Stimulated activated CD8-positive, alpha-beta memory T cell treated with anti-CD3 and anti-CD28 coated beads, Interleukin-4, amount 100 ng/mL, for 1 hour (primary cell): Measurements from ENCODE around the gene ADCY6.

Experiments
- DNase-seq, 2 donors: peaks; one replicate each; pipeline ENCODE4 v3.0.0-alpha.2; 2020; ENCODE audit warnings: low read depth in 2 of 2, low spot score in 1 of 2

The ADCY6 gene

DNA sequence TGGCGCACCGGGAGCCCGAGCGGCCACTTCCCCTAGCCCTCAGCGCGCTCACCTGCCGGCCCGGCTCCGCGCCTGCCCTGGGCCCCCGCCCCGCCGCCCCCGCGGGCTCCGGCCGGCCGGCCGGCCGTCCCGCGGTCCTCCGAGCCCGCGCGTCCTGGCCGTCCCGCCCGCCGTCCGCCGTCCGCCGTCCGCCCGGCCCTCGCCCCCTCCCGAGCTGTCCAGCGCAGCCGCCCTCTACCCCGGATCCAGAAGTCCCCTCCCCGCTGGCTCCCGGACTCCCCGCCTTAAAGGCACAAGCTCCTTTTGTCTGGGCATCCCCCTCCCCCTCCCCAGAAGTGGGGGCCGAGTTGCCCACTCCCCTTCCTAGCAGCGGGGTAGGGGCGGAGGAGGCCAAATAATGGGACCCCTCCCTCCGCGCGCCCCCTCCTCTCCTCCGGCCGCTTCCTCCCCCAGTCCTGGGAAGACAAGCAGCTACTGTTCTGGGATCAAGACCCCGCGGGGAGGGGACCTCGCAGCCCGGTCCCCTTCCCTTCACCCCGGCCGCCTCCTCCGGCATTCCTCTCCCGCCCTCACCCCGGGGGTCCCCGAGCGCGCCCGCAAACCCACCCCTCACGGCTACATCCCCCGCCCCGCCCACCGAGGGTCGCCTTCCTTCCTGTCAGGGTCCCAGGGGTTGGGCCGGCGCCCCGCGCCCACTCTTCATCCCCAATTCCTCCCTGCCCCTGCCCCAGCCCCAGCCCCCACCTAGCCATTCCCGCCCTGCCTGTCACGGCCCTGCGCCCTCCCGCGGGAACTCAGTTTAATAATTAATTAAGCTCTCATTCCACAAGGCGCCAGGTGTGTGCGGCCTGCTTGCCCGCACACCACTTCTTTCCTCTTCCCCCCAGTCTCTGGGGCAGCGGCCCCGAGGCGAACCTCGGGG lies at the start of gene ADCY6:
Gene ADCY6, minus strand, starts transcription at position 236 of the 922 bp plus-strand sequence. CDS start 5,655 bp downstream, outside the sequence.
- no peak for DNase-seq

DNA sequence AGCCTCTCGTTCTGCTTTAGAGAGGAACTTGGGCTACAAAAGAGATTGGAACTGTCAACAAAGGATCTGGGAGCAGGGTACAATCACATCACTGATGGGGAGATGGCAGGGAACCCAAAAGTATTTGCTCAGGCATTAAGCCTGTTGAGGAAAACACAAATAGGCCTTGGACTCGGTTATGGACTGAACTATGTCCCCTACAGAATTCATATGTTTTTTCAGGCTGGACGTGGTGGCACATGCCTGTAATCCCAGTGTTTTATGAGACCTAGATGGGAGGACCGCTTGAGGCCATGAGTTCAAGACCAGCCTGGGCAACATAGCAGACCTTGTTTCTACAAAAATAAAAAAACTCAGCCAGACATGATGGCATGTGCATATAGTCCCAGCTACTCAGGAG lies 49.2 kb upstream of the ADCY6 start:
- no peak for DNase-seq

DNA sequence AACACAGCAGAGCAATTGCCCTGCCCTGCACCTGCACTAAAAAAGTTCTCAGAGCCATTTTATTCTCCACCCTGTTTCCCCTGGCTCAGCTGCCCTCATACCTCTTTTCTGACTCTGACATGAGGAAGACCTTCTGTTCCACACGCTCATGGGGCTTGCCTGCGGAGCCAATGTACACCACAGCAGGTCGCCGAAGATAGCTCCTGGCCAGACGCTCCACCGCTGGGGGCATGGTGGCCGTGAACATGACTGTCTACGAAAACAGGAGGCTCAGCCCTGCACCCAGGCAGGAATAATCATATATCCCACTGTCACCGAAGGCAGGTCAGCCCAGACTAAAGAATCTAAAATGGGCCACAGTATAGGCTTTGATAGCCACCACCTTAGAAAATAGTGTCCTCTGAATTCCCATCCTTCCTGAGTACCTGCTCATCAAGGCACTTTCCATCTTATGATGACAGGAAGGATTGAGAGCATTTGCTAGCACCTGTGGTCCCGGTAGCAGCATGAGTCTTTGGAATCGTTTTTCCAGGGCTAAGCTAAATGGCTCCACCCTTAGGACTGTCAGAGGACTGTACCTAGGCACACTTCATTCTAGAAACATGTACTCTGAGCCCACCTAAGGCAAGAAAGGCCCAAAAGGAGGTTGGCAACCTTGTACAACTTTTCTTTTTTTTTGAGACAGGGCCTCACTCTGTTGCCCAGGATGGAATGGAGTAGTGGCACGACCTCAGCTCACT lies 43.6 kb upstream of the ADCY6 start:
- no peak for DNase-seq

DNA sequence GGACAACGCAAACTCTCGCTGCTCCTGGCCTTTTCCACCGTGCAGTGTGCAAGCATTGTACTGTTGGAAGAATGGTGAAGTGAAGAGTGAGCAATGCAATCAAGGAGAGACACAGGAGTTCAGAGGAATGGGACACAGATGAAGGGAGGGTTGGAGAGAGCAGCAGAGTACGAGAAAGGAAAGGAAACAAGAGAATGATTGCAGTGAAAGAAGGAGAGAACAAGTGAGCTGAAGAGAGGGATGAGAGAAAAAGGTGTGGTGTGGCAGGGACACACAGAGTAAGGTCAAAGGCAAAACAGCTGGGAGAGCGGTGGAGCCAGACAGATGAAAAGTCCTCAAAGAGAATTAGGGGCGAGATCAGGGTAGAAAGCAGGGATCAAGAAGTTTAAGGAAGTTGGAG lies 42.4 kb upstream of the ADCY6 start:
- DNase-seq = no peak

DNA sequence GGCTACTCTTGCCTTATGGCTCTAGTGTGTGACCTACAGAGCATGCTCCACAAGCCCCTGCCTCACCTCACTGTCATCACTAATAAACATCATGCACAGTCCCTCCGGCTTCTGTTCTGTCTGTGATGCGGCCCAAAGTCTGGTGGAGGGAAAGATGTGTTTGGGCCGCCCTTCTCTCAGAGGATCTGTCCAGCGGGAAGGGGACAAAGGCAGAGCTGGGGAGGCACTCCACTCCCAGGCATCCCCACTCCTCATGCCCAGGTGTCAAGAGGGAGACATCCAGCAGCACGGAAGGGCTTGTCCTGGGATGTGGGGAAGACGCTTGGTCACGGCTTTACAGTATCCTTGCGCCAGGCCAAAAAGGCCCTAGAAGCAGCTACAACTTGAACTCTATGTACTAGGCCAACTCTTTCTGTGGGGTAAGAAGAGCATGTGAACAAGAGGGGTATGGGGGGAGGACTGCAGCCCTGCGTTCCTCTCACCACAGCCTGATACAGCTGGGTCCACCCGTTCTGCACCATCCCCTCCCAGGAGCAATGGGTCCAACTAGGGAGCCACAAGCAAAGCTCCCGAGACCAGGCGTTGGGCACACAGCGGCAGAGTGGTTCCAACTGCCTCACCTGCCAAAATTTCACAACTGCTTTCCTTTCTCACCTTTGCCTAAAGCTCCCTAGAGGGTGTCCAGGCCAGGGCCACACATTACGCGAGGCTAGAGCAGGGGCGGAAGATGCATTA lies 40.1 kb upstream of the ADCY6 start:
- DNase-seq = no peak

DNA sequence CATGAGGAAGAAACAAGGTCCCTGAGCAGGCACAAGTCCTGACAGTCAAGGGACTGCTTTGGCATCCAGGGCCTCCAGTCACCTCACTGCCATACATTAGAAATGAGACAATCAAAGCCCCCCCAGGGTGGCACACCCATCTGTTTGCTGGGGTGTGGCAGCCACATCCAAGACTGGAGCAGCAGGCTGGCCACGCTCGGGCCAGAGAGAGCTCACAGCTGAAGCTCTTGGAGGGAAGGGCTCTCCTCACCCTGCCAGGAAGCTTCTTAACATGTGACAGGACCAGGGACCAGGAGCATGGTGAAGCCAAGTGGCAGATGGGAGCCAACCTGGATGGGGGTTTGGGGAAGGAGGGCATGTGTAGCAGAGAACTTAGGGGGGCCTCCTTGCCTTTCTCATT lies 39.4 kb upstream of the ADCY6 start:
- no peak for DNase-seq

DNA sequence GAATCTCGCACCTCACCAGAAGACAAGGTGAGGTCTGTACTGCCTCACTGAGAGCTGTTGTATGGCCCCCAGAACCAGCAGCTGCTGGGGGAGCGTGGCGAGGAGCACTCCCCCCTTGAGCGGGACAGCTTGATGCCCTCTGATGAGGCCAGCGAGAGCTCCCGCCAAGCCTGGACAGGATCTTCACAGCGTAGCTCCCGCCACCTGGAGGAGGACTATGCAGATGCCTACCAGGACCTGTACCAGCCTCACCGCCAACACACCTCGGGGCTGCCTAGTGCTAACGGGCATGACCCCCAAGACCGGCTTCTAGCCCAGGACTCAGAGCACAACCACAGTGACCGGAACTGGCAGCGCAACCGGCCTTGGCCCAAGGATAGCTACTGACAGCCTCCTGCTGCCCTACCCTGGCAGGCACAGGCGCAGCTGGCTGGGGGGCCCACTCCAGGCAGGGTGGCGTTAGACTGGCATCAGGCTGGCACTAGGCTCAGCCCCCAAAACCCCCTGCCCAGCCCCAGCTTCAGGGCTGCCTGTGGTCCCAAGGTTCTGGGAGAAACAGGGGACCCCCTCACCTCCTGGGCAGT lies 38.7 kb upstream of the ADCY6 start:
- DNase-seq = no peak

DNA sequence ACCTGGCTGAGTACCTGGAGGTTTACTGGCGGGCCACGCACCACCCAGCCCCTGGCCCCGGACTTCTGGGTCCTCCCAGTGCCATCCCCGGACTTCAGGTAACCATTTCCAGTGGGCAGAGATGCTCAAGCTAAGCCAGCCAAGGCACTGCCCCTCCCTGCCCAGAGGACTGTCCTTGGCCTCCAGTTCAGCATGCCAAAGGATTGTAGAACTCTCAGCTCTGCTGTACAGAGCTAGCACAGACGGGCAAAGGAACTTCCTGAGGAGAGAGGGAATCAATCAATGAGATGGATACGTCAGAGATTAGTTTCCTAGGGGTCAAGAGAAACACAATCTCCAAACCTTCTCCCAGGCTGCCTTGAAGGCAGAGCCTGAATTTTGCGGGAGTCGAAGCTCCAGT lies 38.1 kb upstream of the ADCY6 start:
- no peak for DNase-seq

DNA sequence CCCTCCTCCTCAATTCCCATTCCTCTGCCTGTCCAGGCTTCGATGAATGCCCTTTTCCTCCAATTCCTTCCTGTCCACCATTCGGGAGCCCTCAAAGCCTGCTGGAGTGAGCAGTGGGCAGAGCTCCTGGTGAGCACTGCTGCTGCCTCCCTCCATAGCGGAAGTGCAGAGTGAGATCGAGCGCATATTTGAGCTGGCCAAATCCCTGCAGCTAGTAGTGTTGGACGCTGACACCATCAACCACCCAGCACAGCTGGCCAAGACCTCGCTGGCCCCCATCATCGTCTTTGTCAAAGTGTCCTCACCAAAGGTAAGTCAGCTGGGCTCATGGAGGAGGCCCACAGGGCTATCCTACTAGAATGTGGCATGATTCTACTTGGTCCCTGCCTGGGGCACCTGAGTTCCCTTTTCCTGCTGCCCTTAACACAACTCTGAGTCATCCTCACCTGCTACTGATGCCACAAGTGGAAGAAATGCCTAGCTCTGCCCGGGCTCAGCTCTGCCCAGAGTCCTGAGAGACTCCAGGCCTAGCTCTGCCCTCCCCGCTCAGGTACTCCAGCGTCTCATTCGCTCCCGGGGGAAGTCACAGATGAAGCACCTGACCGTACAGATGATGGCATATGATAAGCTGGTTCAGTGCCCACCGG lies 37.4 kb upstream of the ADCY6 start:
- no peak for DNase-seq

DNA sequence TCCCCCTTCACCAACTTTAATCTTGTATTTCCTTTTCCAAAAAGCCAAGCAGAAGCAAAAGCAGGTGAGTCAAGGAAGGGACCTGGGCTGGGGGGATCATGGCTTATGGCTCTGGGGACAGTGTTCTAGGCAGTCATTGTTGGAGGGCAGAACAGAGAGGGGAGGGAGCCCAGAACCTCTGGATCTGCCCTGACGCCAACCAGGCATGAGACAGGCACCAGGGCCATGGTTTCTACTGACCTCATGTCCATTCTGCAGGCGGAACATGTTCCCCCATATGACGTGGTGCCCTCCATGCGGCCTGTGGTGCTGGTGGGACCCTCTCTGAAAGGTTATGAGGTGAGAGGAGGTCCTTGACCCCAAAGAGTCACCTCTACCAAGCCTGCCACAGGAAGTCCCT lies 36.0 kb upstream of the ADCY6 start:
- DNase-seq = no peak

DNA sequence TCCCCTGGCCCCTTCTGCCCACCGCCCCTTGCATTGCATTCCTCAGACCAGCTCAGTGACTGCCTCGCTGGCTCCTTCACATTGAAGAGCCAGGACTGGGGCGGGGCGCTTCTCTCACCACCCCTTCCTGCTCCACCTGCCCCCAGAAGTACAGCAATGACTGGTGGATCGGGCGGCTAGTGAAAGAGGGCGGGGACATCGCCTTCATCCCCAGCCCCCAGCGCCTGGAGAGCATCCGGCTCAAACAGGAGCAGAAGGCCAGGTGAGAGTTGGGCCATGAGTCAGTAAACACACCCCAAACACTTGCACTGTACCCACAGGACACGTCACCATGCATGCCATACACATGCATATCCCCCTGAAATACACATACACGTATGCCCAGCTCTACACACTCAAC lies 35.2 kb upstream of the ADCY6 start:
- DNase-seq = no peak

DNA sequence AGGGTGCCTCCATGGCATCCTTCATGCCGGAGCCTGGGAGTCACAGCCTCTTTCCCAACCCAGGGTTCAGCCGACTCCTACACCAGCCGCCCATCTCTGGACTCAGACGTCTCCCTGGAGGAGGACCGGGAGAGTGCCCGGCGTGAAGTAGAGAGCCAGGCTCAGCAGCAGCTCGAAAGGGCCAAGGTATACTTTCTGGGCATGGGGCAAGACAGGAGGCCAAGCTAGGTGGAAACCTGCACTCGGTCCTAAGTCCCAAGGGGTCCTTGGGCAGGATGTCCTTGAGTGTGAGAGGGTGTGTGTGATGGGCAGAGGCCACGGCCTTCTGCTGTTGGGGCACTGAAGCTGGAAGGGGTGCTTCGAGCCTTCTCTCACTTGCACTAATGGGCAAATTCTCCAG lies 34.4 kb upstream of the ADCY6 start:
- DNase-seq = no peak

DNA sequence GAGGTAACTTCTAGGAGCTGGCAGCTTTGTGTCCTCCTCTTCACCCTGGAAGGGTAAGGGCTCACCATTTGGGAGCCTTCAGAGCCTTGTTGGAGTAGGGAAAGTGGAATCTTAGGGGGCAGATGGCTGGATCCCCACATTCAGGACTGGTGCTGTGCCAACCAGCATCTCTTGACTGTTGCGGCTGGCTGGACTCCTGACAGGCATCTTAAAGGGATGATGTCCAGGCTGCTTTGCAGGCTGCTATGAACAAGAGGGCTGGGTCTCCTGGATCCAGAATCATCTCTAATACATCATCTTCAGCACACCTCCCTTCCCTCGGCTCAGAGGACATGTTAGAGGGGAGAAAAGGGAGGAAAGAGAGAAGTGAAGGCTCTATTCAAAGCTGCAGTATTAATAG lies 33.8 kb upstream of the ADCY6 start:
- DNase-seq = no peak

DNA sequence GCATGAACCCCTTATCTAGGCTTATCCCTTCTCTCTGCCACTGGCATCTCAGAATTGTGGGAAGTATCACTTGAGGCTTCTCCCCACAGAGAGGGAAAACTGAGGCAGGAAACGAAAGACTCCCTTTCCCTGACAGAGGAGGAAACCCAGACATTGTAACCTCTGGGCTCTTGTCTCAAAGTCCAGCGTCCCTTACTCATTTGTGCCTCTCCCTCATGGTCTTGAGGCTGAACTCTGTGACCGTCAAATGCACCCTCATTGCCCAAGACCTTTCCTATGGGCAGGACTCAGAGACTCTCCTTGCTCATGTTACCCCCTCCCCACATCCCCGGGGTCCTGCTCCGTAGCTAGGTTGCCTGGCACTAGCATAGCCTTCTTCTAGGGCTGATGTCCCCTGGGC lies 33.2 kb upstream of the ADCY6 start:
- DNase-seq = no peak

DNA sequence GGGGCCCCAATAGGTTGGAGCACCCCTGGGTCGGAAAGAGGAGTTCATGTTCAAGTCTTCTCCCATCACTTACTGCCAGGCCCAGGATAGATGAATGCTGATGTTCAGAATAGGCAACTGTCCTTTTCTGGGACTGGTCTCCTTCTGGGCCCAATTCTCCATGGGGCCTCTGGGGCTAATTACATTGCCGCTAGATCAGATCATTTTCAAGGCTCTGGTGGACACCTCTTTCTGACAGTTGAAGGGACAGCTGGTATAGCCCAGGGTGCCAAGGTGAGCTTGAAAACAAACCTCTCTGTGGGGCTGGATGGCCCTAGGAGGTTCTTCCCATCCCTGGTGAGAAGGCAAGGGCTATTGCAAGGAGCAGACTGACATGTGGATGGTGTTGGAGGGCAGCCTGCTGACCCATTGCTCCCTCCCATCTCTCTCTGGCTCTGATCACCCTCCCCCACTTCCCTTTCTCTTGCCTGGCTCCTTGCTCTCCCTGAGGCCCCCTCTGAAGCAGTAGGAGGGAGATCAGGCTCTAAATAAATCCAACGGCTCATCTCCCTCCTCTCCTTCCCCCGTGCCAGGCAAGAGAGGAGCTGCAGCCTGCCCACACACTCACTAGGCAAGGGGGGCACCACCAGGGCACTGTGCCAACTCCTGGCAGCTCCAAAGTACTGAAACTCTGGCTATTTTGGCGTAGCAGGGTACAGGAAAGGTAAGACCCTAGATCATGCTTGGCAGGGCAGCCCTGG lies 31.3 kb upstream of the ADCY6 start:
- no peak for DNase-seq

DNA sequence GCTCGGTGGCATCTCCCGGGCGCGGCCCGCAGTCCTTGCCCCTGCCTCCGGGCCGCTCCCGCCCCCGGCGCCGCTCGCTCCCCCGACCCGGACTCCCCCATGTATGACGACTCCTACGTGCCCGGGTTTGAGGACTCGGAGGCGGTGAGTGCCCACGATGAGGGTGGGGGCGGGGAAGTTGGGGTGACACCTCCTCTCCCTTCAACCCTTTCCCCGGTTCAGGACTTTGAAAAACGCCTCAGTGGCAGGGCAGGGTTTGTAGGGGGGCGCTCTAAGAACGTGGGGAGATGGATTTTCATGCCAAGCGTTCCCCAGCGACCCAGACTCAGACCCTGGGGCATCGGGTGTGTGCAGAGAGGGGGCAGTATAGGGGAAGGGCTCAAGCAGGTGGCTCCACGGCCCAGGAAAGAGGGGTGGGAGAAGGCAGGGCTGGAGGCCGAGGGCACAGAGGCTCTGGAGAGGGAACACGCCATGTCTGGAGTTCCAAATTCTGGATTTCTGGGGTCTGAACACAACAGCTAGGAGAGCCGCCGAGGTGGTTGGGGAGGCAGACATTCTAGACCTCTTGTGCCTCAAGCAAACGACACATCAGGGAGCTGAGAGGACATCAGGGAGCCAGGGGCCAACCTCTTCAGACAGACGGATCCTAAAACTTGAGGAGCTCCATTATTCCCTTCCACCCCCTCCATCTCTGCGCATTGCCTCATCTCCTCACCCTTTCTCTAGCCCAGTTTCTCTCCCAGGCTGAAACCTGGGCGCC lies 30.1 kb upstream of the ADCY6 start:
- no peak for DNase-seq

DNA sequence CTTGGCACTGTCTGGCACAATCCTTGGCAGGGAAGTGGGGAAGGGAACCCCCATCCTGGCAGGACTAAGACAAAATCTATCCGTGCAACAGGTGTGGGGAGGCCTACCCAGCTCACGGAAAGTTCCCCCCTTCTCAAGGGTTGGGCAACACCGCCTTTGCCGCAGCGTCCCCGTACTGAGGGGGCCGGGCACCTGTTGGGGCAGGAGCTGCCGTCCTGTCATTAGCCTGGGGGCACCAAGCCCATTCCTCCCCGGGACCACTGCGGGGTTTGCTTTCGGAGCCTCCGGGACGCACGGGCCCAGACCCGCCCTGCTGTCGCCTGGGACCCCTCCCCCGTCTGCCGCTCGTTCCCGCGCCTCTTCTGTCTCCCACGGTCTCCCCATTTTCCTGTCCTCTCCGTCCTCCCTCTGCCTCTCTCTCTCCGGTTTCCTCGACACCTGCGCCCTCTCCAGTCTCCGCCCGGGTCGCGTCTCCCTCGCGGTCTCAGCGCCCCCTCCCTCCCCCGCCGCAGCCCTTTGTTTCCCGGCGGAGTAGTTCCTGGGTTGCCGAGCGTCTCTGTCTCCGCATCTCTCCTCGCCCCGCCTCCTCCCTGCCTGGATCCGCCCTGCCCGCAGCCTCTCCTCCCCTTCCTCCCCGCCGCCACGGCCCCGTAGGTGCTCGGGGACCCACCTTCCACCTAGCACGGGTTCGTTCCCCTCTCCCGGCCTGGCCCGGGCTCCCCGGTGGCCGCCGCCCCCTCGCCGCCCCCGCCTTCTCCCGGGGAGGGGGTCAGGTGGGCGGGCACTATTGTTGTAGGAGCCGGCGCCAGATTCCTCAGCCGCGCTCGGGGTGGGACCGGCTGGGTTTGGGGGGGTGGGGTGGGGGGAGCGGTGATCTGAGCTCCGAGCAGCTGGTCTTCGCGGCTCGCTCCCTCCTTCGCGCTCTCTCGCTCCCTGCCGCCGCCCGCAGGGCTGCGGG lies 29.3 kb upstream of the ADCY6 start, which contains the start of gene CACNB3:
Gene CACNB3, plus strand, starts transcription at position 624 of the 958 bp plus-strand sequence. CDS start 434 bp downstream, outside the sequence.
- DNase-seq = peak; percentile 49 to 57
